ENCODE results near the gene LDHAL6B. TPM values are rescaled to one million over a fixed set of nuclear protein-coding genes. Genes with fewer than 3 reads are reported as not detected.

LDHAL6B gene
- total and polyA plus RNA-seq, 2 of the 8 experiments (the other 6 are each of a cell fraction or from before 2014, with no cell fraction given) = not detected

DNA sequence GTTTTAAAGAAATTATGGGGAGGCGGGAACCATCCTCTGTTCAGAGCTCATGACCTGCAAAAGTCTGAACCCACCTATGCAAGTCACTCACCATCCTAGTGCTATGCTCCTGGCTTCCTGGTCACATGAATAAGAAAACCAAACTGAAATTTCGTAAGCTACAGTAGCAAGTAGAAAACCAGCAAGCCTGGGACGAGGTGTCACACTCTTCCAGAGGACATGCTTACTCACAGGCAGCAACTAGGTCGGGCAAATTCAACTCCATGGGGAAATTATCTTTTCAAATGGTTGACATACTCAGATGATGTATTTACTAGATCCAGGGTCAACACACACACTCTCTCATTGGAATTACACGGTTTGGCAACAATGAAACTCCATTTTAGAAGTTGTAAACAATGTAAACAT is 31.3 kb downstream of the LDHAL6B start (continued):
- no peak for TF ChIP-seq CHD7 (IDR thresholded peaks at IDR 0.05; ENCODE audit: insufficient replicate concordance, low read length)
- TF ChIP-seq RBBP5 (IDR thresholded peaks at IDR 0.05; ENCODE audit: borderline replicate concordance, low read depth, low read length) = no peak
- no peak for TF ChIP-seq POLR2A (IDR thresholded peaks at IDR 0.05; ENCODE audit: control extremely low read depth in 1 of 2, low read depth in 2 of 2, low read length in 2 of 2)
- no peak for TF ChIP-seq SAP30 (IDR thresholded peaks at IDR 0.05; ENCODE audit: insufficient read depth, insufficient replicate concordance, low read length)
- TF ChIP-seq ATF2 (IDR thresholded peaks at IDR 0.05; ENCODE audit: low read length) = no peak
- TF ChIP-seq EZH2 (IDR thresholded peaks at IDR 0.05; ENCODE audit: low read depth, low read length, severe bottlenecking) = no peak
- no peak for TF ChIP-seq KDM5A (IDR thresholded peaks at IDR 0.05; ENCODE audit: low read length)
- no peak for TF ChIP-seq TCF12 (IDR thresholded peaks at IDR 0.05; ENCODE audit: low read depth, low read length)
- TF ChIP-seq CHD2 (IDR thresholded peaks at IDR 0.05; ENCODE audit: low read length) = no peak
- TF ChIP-seq SP1 (IDR thresholded peaks at IDR 0.05; ENCODE audit: low read depth, low read length) = no peak
- TF ChIP-seq GABPA (IDR thresholded peaks at IDR 0.05; ENCODE audit: borderline replicate concordance, insufficient read depth, low read length) = no peak

Measured in H1 (cell line).